HEK293T (cell line): Measurements from ENCODE around the gene TET3.

Source experiments
- BHLHE40 ChIP-seq: fragments of 450-650 bp; IDR thresholded peaks from 2 replicates; pipeline ENCODE4 v1.6.1; 2016; ENCODE audit warnings: mild to moderate bottlenecking, moderate library complexity, borderline replicate concordance
- CTBP1 ChIP-seq: fragments of 450-650 bp; IDR thresholded peaks from 2 replicates; pipeline ENCODE4 v1.6.1; 2016; ENCODE audit warnings: borderline replicate concordance
- ELF4 ChIP-seq: fragments of 450-650 bp; IDR thresholded peaks from 2 replicates; pipeline ENCODE4 v1.6.1; 2017; ENCODE audit warnings: antibody characterized with exemption
- FOXA1 ChIP-seq: fragments of 450-650 bp; IDR thresholded peaks from 2 replicates; pipeline ENCODE4 v1.6.1; 2016; ENCODE audit warnings: mild to moderate bottlenecking
- FOXK2 ChIP-seq: fragments of 450-650 bp; IDR thresholded peaks from 2 replicates; pipeline ENCODE4 v1.6.1; 2016; ENCODE audit warnings: mild to moderate bottlenecking
- FOXM1 ChIP-seq: fragments of 450-650 bp; IDR thresholded peaks from 2 replicates; pipeline ENCODE4 v1.6.1; 2017; ENCODE audit warnings: mild to moderate bottlenecking, borderline replicate concordance
- L3MBTL2 ChIP-seq: fragments of 450-650 bp; conservative IDR thresholded peaks from 2 replicates; pipeline ENCODE4 v1.6.1; 2016; ENCODE audit warnings: mild to moderate bottlenecking
- NFRKB ChIP-seq: fragments of 450-650 bp; IDR thresholded peaks from 2 replicates; pipeline ENCODE4 v1.6.1; 2016; ENCODE audit warnings: mild to moderate bottlenecking, moderate library complexity
- SP1 ChIP-seq: fragments of 450-650 bp; IDR thresholded peaks from 2 replicates; pipeline ENCODE4 v1.6.1; 2017
- SUZ12 ChIP-seq: fragments of 450-650 bp; IDR thresholded peaks from 2 replicates; pipeline ENCODE4 v1.6.1; 2016; ENCODE audit warnings: mild to moderate bottlenecking
- TARDBP ChIP-seq: fragments of 450-650 bp; IDR thresholded peaks from 2 replicates; pipeline ENCODE4 v1.6.1; 2016
- ZNF384 ChIP-seq: fragments of 450-650 bp; IDR thresholded peaks from 2 replicates; pipeline ENCODE4 v1.6.1; 2016
- TF ChIP-seq, protein P1 (sequence below): fragments of 450-650 bp; IDR thresholded peaks from 2 replicates; pipeline ENCODE4 v1.6.1; 2016

GRCh38 chr2:74025971-74026612 lies 41.4 kb downstream of the TET3 start:
- TF ChIP-seq NFRKB (no peak), BHLHE40 (no peak), FOXA1 (no peak), FOXM1 (no peak), TARDBP (no peak), ELF4 (no peak), CTBP1 (no peak), SUZ12 (no peak), ZNF384 (no peak), L3MBTL2 (no peak), SP1 (no peak), FOXK2 (no peak)
- TF ChIP-seq, protein P1, sequence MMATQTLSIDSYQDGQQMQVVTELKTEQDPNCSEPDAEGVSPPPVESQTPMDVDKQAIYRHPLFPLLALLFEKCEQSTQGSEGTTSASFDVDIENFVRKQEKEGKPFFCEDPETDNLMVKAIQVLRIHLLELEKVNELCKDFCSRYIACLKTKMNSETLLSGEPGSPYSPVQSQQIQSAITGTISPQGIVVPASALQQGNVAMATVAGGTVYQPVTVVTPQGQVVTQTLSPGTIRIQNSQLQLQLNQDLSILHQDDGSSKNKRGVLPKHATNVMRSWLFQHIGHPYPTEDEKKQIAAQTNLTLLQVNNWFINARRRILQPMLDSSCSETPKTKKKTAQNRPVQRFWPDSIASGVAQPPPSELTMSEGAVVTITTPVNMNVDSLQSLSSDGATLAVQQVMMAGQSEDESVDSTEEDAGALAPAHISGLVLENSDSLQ, result no peak
